ENCODE measurements around the gene SPATA6. TPM values are rescaled to one million over a fixed set of nuclear protein-coding genes. Genes with fewer than 3 reads are reported as not detected.
"Not testable (repeated sequence)": the region's sequence is repeated elsewhere in the genome, so short reads cannot be mapped to it uniquely, and the experiment has no call there.

Gene SPATA6
- polyA plus RNA-seq, 3 donors: 7.4 to 8.0 (median 7.8) TPM

DNA sequence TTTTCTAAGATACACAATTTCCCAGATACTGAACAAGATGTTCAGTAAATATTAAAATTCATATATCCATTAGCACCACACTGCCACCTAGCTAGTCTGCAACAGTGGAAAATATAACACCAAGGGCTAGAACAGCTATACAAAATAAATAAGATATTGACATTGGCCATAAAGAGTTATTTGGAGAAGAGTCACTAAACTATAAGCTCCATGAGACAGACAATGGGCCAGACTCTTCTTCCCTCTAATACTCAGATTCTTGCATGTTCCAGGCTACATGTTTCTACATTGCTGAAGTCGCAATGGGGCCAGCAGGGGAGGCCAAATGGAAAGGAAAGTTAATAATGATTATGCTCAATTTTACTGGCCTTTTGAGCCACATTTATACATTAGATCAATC lies 21.5 kb downstream of the SPATA6 start:
- Mint-ChIP-seq H3K27ac (no peak overlapping the region), H3K36me3 (peaks cover 0 to 6% of the 10 kb centered on the region in 2 donors), H3K9me3 (peaks cover 0 to 7% (median 2%) of the 10 kb centered on the region in 7 donors), H3K4me1 (peaks cover 10% of the 10 kb centered on the region), H3K27me3 (ENCODE audit: low read depth in 3 of 3) (peaks cover 0 to 2% (median 0%) of the 10 kb centered on the region in 3 donors), H3K4me3 (no peak overlapping the region)
- Histone ChIP-seq H3K9me3 (replicated peaks in 1 of 2; ENCODE audit: control insufficient read depth in 1 of 2, insufficient read depth in 1 of 2, low read length in 2 of 2) (no peaks in the 10 kb centered on the region), H3K4me3 (replicated peaks in 1 of 3; ENCODE audit: low read depth in 2 of 3, low read length in 3 of 3) (no peak overlapping the region), H3K79me2 (ENCODE audit: insufficient read depth, low read length) (no peaks in the 10 kb centered on the region), H2AFZ (ENCODE audit: insufficient read depth, low read depth, low read length, poor library complexity, severe bottlenecking) (no peak overlapping the region), H3K27ac (ENCODE audit: low read depth in 1 of 2, low read length in 2 of 2) (no peak overlapping the region), H4K20me1 (ENCODE audit: insufficient read depth, low read length) (no peaks in the 10 kb centered on the region), H3K4me2 (replicated peaks; ENCODE audit: extremely low read depth, low read length, poor library complexity, severe bottlenecking) (no peak overlapping the region), H3K9ac (ENCODE audit: insufficient read depth, low read length, poor library complexity, severe bottlenecking) (no peak overlapping the region), H3K36me3 (replicated peaks in 1 of 2; ENCODE audit: control insufficient read depth in 1 of 2, insufficient read depth in 2 of 2, low read length in 2 of 2) (no peaks in the 10 kb centered on the region), H3K27me3 (ENCODE audit: control insufficient read depth in 2 of 2, insufficient read depth in 2 of 2, low read length in 2 of 2) (no peaks in the 10 kb centered on the region), H3K4me1 (ENCODE audit: control insufficient read depth in 1 of 2, insufficient read depth in 2 of 2, low read length in 2 of 2) (peaks cover 7 to 10% of the 10 kb centered on the region in 2 donors)
- intact Hi-C loops (cut with micrococcal nuclease): no loop called here
- TF ChIP-seq, protein P1, sequence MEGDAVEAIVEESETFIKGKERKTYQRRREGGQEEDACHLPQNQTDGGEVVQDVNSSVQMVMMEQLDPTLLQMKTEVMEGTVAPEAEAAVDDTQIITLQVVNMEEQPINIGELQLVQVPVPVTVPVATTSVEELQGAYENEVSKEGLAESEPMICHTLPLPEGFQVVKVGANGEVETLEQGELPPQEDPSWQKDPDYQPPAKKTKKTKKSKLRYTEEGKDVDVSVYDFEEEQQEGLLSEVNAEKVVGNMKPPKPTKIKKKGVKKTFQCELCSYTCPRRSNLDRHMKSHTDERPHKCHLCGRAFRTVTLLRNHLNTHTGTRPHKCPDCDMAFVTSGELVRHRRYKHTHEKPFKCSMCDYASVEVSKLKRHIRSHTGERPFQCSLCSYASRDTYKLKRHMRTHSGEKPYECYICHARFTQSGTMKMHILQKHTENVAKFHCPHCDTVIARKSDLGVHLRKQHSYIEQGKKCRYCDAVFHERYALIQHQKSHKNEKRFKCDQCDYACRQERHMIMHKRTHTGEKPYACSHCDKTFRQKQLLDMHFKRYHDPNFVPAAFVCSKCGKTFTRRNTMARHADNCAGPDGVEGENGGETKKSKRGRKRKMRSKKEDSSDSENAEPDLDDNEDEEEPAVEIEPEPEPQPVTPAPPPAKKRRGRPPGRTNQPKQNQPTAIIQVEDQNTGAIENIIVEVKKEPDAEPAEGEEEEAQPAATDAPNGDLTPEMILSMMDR (IDR thresholded peaks at IDR 0.05): no peak
- no CpG with 5 or more reads among the region's 1 CpG for WGBS (ENCODE audit: insufficient coverage)
- DNase-seq: no peak

GRCh38 chr1:48448932-48449331 lies 23.1 kb downstream of the SPATA6 start:
- TF ChIP-seq, protein P1 (IDR thresholded peaks at IDR 0.05): no peak
- DNase-seq: no peak
- no peaks in the 10 kb centered on the region for H3K36me3 ChIP-seq (replicated peaks in 1 of 2; ENCODE audit: control insufficient read depth in 1 of 2, insufficient read depth in 2 of 2, low read length in 2 of 2)
- no peak overlapping the region for H2AFZ ChIP-seq (ENCODE audit: insufficient read depth, low read depth, low read length, poor library complexity, severe bottlenecking)
- H3K27me3 ChIP-seq (ENCODE audit: control insufficient read depth in 2 of 2, insufficient read depth in 2 of 2, low read length in 2 of 2): no peaks in the 10 kb centered on the region
- H3K27ac ChIP-seq (ENCODE audit: low read depth in 1 of 2, low read length in 2 of 2): no peak overlapping the region
- H3K4me1 ChIP-seq (ENCODE audit: control insufficient read depth in 1 of 2, insufficient read depth in 2 of 2, low read length in 2 of 2): peaks cover 7 to 10% of the 10 kb centered on the region in 2 donors
- peaks cover 2 to 7% of the 10 kb centered on the region in 2 donors for H3K36me3 Mint-ChIP-seq
- no CpG with 5 or more reads among the region's 1 CpG for WGBS (ENCODE audit: insufficient coverage)
- no peaks in the 10 kb centered on the region for H4K20me1 ChIP-seq (ENCODE audit: insufficient read depth, low read length)
- H3K9ac ChIP-seq (ENCODE audit: insufficient read depth, low read length, poor library complexity, severe bottlenecking): no peak overlapping the region
- no peak overlapping the region for H3K27ac Mint-ChIP-seq
- intact Hi-C loops (cut with micrococcal nuclease): no loop called here
- no peak overlapping the region for H3K4me3 Mint-ChIP-seq
- peaks cover 10% of the 10 kb centered on the region for H3K4me1 Mint-ChIP-seq
- H3K4me3 ChIP-seq (replicated peaks in 1 of 3; ENCODE audit: low read depth in 2 of 3, low read length in 3 of 3): no peak overlapping the region
- peaks cover 6 to 16% (median 12%) of the 10 kb centered on the region in 7 donors for H3K9me3 Mint-ChIP-seq
- peaks cover 0 to 2% (median 0%) of the 10 kb centered on the region in 3 donors for H3K27me3 Mint-ChIP-seq (ENCODE audit: low read depth in 3 of 3)
- no peaks in the 10 kb centered on the region for H3K79me2 ChIP-seq (ENCODE audit: insufficient read depth, low read length)
- peaks cover 5 to 8% of the 10 kb centered on the region in 2 donors for H3K9me3 ChIP-seq (replicated peaks in 1 of 2; ENCODE audit: control insufficient read depth in 1 of 2, insufficient read depth in 1 of 2, low read length in 2 of 2)
- no peak overlapping the region for H3K4me2 ChIP-seq (replicated peaks; ENCODE audit: extremely low read depth, low read length, poor library complexity, severe bottlenecking)

DNA sequence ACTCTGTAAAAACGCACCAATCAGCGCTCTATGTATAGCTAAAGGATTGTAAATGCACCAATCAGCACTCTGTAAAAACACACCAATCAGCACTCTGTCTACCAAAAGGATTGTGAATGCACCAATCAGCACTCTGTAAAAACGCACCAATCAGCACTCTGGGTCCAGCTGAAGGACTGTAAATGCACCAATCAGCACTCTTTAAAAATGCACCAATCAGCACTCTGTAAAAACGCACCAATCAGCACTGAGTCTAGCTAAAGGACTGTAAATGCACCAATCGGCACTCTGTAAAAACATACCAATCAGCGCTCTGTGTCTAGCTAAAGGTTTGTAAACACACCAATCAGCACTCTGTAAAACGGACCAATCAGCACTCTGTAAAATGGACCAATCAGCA lies 27.8 kb downstream of the SPATA6 start:
- 88% methylated on average over 7 of the region's 7 CpGs for WGBS (ENCODE audit: insufficient coverage)
- DNase-seq; H3K27me3 Mint-ChIP-seq (ENCODE audit: low read depth in 3 of 3): not testable (repeated sequence)

More for the DNA sequence above, 27.8 kb downstream of the SPATA6 start:
- H3K4me1 Mint-ChIP-seq; H3K4me2 ChIP-seq (replicated peaks; ENCODE audit: extremely low read depth, low read length, poor library complexity, severe bottlenecking); H4K20me1 ChIP-seq (ENCODE audit: insufficient read depth, low read length); H3K4me3 ChIP-seq (replicated peaks in 1 of 3; ENCODE audit: low read depth in 2 of 3, low read length in 3 of 3); H3K4me1 ChIP-seq (ENCODE audit: control insufficient read depth in 1 of 2, insufficient read depth in 2 of 2, low read length in 2 of 2); intact Hi-C loops (cut with micrococcal nuclease); H3K9ac ChIP-seq (ENCODE audit: insufficient read depth, low read length, poor library complexity, severe bottlenecking); H3K79me2 ChIP-seq (ENCODE audit: insufficient read depth, low read length); H3K36me3 Mint-ChIP-seq; H3K27ac ChIP-seq (ENCODE audit: low read depth in 1 of 2, low read length in 2 of 2); H2AFZ ChIP-seq (ENCODE audit: insufficient read depth, low read depth, low read length, poor library complexity, severe bottlenecking); H3K4me3 Mint-ChIP-seq; H3K36me3 ChIP-seq (replicated peaks in 1 of 2; ENCODE audit: control insufficient read depth in 1 of 2, insufficient read depth in 2 of 2, low read length in 2 of 2); H3K27me3 ChIP-seq (ENCODE audit: control insufficient read depth in 2 of 2, insufficient read depth in 2 of 2, low read length in 2 of 2): not testable (repeated sequence)
- H3K9me3 ChIP-seq (replicated peaks in 1 of 2; ENCODE audit: control insufficient read depth in 1 of 2, insufficient read depth in 1 of 2, low read length in 2 of 2): peaks cover 11 to 22% of the 10 kb centered on the region in 2 donors
- peak overlapping the region in 1 of 7 donors; percentile 23 for H3K27ac Mint-ChIP-seq
- H3K9me3 Mint-ChIP-seq: peaks cover 17 to 41% (median 27%) of the 10 kb centered on the region in 7 donors

Measured in CD14-positive monocyte (primary cell).